Choroid plexus epithelial cell (primary cell): ENCODE data around the gene SELE.
"Not testable (repeated sequence)": the region's sequence is repeated elsewhere in the genome, so short reads cannot be mapped to it uniquely, and the experiment has no call there.

ENCODE experiments used
- DNase-seq: peaks from one replicate; pipeline ENCODE4 v3.0.0-alpha.2; 2010; ENCODE audit warnings: low read depth
- H3K4me3 ChIP-seq: 2 replicates; pipeline ENCODE4 v1.5.1; 2011; ENCODE audit warnings: low read depth, mild to moderate bottlenecking, control low read depth, low read length, moderate library complexity
- TF ChIP-seq, protein P1 (sequence below): conservative IDR thresholded peaks from 2 replicates; pipeline ENCODE4 v1.5.1; 2011; ENCODE audit warnings: low read depth, mild to moderate bottlenecking, control low read depth, inconsistent platforms, low read length, moderate library complexity

SELE gene

DNA sequence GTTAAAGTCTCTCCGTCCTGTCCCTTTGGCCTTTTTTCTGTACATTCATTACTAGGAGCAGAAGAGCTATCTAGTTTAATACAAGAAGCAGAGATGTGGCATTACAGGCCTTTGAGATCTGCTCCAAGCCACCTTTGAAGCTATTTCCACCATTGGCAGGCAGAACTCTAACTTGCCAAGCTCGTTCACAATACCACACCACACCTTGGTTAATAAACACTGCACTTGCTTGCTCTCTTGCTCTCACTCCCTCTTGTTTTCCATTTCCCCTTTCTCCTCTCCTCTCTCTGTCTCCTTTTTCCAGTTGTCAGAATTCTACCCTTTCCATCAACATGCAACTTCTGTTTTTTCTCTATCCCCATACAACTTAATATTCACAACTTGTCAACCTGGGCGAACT is 7.0 kb downstream of the SELE start:
- TF ChIP-seq, protein P1, sequence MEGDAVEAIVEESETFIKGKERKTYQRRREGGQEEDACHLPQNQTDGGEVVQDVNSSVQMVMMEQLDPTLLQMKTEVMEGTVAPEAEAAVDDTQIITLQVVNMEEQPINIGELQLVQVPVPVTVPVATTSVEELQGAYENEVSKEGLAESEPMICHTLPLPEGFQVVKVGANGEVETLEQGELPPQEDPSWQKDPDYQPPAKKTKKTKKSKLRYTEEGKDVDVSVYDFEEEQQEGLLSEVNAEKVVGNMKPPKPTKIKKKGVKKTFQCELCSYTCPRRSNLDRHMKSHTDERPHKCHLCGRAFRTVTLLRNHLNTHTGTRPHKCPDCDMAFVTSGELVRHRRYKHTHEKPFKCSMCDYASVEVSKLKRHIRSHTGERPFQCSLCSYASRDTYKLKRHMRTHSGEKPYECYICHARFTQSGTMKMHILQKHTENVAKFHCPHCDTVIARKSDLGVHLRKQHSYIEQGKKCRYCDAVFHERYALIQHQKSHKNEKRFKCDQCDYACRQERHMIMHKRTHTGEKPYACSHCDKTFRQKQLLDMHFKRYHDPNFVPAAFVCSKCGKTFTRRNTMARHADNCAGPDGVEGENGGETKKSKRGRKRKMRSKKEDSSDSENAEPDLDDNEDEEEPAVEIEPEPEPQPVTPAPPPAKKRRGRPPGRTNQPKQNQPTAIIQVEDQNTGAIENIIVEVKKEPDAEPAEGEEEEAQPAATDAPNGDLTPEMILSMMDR, result no peak
- no peak overlapping the region for H3K4me3 ChIP-seq
- DNase-seq, result no peak

DNA sequence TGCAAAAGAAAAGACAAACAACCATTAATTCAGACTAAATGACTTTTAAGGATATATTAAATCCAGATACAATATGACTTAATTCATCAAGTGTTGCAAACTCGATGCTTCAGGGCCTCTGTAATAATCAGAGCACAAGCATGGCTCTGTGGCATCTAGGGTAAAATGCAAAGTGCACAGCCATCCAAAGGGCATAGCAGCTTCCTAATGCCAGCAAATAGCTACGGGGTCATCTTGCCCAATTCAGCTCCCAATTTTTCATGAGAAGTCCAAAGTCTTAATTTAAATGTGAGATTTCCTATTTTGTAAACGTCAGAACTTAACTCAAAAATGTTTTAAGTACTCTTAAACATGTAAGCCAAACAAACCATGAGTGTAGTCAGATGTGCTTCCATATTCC is 7.9 kb downstream of the SELE start:
- TF ChIP-seq, protein P1, result no peak
- no peak for DNase-seq
- H3K4me3 ChIP-seq, result no peak overlapping the region

DNA sequence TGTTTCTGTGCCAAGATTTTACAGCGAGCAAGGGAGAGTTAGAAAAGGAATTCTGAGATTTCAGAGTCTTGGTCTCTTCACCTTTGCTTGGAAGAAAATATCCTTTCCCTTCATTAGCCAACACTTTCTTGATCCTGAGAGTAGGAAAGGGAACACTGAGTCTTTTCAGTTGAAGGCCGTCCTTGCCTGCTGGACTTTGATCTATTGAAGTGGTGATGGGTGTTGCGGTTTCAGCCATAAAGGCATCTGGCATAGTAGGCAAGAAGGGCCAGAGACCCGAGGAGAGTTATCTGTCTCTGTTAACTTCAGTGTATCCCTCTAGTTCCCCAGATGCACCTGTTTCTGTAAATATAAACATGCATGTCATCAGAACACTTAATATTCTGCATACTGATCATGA is 9.7 kb downstream of the SELE start:
- DNase-seq, result no peak
- no peak overlapping the region for H3K4me3 ChIP-seq
- TF ChIP-seq, protein P1, result no peak

DNA sequence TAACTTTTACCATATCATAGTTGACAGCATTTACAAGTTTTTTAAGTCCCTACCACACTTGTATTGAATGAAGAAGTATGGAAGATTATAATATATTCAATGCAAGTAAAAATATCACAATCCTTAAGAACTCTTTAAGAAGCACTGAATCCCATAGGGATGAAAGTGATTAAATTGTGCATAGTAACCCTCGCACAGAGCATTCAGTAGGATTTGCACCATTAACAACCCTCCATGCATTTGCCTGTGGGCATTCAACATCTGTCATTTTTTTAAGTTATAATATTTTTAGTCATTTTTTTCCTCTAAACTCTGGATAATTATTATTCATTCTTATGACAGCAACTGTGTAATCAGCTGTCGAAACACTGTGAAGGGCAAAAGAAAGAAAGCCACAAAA is 10.1 kb downstream of the SELE start:
- DNase-seq, result no peak
- TF ChIP-seq, protein P1, result no peak
- H3K4me3 ChIP-seq, result no peak overlapping the region

DNA sequence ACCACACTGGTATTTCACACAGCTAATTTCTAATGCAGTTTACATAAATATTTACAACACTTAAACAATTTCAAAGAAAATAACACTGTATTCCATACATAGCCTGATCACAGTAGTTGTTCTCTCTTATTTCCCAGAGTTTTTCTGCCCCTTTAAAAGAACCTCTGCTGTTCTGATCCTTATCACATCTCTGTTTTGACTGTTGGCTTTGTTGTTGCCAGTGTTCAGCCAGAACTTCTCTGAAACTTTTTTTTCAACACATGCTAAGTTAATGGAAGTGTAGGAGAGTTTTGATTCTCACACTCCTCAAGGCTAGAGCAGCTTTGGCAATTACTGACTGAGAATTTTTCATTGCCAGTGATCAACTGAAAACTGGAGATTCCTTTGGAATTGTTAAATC is 11.1 kb downstream of the SELE start:
- no peak for DNase-seq
- TF ChIP-seq, protein P1, result no peak
- H3K4me3 ChIP-seq, result no peak overlapping the region

DNA sequence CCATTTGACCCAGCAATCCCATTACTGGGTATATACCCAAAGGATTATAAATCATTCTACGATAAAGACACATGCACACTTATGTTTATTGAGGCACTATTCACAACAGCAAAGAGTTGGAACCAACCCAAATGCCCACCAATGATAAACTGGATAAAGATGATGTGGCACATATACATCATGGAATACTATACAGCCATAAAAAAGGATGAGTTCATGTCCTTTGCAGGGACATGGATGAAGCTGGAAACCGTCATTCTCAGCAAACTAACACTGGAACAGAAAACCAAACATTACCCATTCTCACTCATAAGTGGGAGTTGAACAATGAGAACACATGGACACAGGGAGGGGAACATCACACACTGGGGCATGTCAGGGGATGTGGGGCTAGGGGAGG is 18.8 kb downstream of the SELE start:
- DNase-seq, result not testable (repeated sequence)

DNA sequence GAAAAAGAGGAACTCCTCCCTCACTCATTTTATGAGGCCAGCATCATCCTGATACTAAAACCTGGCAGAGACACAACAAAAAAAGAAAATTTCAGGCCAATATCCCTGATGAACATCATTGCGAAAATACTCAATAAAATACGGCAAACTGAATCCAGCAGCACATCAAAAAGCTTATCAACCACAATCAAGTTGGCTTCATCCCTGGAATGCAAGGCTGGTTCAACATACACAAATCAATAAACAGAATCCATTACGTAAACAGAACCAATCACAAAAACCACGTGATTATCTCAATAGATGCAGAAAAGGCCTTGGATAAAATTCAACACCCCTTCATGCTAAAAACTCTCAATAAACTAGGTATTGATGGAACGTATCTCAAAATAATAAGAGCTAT is 20.8 kb downstream of the SELE start:
- H3K4me3 ChIP-seq, DNase-seq: not testable (repeated sequence)

More for the DNA sequence above, 18.8 kb downstream of the SELE start:
- H3K4me3 ChIP-seq, result not testable (repeated sequence)

DNA sequence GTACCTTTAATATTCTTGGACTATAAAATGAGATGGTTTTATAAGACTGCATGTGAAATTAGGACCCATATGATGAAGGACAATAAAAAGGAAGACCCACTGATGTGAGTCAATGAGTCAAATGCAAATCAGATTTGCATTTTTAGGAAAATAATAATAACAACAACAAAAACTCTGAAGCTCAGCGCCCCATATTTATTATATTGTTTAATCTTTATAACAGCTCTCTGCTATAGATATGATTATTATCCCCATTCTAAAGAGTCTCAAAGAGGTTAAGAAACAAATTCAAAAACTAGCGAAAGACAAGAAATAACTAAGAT is 21.6 kb downstream of the SELE start:
- DNase-seq, result no peak
- H3K4me3 ChIP-seq, result no peak overlapping the region
- TF ChIP-seq, protein P1, result no peak
